Measurements from ENCODE around the gene FUBP3.
"Not testable (repeated sequence)": the region's sequence is repeated elsewhere in the genome, so short reads cannot be mapped to it uniquely, and the experiment has no call there.

FUBP3 gene

DNA sequence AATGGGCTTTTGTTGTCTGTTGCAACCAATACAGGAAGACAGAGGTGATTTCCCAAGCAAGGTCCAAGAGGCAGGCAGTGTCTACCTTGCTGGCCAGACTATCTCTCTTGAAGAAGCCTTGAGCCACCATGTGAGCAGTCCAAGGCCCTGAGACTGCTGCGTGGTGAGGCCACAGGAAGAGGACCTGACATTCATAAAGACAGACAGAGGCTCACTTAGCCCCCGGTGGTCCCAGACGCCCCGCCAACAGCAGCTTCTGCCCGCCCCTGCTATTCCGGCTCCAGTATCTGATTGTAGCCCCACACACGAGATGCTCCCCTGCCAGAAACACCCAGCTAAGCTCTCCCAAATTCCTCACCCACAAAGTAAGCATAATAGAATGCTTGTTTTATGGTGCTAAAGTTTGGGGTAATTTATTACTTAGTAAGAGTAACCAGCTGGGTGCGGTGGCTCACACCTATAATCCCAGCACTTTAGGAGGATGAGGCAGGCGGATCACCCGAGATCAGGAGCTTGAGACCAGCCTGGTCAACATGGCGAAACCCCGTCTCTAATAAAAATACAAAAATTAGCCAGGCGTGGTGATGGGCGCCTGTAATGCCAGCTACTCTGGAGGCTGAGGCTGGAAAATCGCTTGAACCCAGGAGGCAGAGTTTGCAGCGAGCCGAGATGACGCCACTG lies 22.8 kb upstream of the FUBP3 start:
- no peak for DNase-seq (ENCODE audit: low read depth in 2 of 2)

DNA sequence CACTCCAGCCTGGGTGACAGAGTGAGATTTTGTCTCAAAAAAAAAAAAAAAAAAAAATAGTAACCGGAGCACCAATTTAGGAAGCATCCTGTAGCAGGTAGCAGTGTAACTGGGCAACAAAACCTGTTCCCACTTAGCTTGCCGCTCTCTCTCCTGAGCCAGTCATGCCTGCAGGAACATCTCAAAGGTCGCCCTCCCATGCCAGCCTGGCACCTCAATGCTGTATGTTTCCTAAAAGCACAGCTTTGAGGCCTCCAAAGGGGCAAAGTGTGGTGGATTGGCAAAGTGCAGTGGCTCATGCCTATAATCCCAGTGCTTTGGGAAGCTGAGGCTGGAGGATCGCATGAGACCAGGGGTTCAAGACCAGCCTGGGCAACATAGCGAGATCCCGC lies 22.3 kb upstream of the FUBP3 start:
- no peak for DNase-seq (ENCODE audit: low read depth in 2 of 2)

DNA sequence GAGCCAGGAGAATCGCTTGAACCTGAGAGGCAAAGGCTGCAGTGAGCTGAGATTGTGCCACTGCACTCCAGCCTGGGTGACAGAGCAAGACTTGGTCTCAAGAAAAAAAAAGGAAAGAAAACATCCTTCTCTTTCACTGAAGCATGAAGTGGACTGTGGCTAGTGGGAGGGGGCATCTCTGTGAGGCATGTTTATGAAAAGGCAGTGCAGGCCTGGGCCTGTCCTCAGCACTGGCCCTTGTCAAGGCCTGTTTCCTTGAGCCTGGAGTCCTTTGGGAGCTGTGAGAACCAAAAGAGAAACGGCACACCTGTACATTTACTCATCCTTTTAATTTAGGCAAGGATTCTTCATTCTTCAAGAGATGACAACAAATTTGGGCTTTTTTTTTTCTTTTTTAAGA lies 18.3 kb upstream of the FUBP3 start:
- no peak for DNase-seq (ENCODE audit: low read depth in 2 of 2)

DNA sequence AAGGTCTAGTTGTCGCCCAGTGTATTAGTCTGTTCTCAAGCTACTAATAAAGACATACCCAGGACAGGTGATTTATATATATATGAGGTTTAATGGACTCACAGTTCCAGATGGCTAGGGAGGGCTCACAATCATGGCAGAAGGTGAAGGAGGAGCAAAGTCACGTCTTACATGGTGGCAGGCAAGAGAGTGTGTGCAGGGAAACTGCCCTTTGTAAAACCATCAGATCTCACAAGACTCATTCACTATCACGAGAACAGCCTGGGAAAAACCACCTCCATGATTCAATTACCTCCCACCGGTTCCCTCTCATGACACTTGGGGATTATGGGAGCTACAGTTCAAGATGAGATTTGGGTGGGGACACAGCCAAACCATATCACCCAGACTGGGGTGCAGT lies 16.9 kb upstream of the FUBP3 start:
- not testable (repeated sequence) for DNase-seq (ENCODE audit: low read depth in 2 of 2)

DNA sequence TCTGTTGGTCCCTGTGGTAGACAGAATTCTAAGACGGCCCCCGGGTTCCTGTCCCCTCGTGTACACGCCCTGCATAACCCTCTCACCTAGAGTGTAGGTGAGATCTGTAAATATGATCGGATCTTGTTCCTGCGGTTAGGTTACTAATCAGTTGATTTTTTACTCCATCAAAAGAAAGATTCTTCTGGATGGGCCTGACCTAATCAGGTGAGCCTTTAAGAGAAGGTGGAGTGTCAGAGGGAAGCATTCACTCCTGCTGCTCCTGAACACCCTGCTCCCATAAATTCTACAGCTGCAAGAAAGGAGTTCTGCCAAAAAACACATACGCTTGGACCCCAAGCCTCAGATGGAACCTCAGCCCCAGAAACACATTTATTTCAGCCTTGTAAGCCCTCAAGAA lies 15.6 kb upstream of the FUBP3 start:
- DNase-seq (ENCODE audit: low read depth in 2 of 2), result no peak

DNA sequence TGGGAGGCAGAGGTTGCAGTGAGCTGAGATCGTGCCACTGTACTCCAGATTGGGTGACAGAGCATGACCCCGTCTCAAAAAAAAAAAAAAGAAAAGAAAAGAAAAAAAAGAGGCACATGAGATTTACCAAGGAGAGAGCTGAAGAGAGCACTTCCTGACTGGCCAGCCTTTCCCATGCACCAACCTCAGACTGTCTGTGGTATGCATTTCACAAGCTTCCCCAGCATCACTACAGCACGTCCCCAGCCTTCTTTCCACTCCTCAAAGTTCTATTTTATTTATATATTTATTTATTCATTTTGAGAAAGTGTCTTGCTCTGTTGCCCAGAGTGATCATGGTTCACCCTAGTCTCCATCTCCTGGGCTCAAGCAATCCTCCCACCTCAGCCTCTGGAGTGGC lies 13.6 kb upstream of the FUBP3 start:
- DNase-seq (ENCODE audit: low read depth in 2 of 2), result no peak

DNA sequence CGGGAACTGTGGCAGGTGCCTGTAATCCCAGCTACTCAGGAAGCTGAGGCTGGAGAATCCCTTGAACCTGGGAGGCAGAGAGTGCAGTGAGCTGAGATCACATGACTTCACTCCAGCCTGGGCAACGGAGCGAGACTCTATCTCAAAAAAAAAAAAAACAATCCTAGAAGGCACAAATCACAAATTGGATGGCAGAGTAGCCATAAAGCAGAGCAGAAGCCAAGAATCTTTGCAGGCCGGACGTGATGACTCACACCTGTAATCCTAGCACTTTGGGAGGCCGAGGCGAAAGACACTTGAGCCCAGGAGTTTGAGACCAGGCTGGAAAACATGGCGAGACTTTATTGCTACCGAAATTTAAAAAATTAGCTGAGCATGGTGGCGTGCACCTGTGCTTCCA lies 9.2 kb upstream of the FUBP3 start:
- DNase-seq (ENCODE audit: low read depth in 2 of 2), result no peak

DNA sequence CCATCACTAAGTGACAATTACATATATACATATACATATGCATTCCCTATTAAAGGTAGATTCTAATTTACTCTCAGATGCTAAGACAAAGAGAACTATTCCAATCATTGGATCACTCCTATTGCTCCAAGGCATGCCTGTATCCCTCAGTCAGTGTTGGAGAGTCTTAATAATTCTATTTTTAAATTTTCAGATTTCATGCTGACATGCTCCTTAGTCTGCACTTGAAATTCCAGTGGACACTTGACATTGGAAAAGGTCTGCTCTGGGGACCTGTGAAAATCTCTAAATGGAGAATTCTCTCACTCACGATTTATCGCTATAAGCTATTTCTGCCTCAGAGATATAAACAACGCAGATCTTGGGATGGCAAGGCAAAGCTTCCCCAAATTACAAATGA lies 3.9 kb upstream of the FUBP3 start:
- no peak for DNase-seq (ENCODE audit: low read depth in 2 of 2)

DNA sequence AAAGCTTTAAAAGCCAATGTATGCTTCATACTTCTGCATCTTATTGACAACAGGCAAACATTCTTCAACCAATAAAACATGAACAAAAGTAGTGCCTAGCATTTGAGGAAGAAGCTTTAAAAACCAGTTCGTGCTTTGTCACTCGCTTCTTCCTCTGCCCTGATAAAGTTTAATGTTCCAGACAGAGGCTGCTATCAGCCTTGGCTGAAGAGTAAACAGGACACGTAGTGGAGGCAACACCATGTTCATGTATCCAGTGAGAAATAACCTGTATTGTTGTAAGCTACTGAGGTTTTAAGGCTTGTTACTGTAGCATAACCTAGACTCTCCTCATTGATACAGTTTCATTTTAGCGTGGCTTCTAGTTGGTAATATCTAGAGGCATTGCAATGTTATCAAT lies 3.2 kb upstream of the FUBP3 start:
- DNase-seq (ENCODE audit: low read depth in 2 of 2), result no peak

DNA sequence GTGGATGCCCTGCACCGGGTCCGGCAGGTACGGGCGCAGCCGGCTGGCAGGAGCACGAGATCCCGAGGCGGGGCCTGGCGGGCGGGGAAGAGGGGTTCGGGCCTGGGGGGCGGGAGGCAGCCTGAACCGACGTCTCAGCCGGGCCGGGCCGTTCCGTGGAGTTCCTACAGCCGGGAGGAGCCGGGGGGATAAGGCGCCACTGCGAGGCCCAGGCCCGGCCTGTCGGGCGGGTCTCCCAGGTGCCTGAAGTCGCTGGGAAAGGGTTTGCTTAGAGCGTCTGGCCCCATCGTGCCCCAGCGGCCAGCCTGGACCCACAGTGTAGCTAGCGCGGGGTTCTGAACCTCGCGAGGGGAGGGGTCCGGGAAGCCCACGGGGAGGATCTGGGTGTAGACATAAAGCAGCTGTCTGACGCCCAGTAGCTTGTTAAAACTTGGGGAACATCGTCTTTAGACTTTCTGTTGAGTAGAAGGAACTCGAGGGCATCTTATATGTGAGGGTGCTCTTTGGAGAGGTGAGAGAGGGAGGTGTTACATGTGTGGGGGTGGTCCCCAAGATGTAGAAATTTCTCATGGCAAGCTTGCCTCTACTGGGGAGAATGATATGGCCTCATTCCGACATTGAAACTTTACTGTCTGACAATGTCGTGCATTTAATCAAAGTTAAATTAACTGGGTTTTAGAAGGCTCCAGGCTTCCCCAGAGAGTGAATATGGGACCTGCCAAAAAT lies 524 bp downstream of the FUBP3 start:
- peak in 1 of 2 donors; percentile 4 for DNase-seq (ENCODE audit: low read depth in 2 of 2)

DNA sequence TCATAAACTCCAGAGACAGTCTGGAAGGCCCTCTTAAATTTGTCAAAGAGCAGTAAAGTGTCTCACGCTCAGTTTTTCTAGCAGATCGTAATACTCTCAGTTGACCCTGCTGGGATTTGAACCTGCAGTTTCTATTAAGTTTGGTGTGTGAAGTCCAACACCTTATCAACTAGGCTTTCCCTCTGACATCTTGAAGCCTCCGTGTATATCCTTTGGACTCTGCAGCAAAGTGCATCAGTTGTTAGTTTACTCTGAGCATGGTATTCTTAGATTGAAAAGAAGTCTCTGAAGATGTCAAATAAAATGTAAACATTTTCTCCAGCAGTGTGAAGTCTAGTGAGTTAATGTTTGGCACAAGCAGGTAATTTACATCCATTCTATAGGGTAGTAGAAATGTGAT lies 2.4 kb downstream of the FUBP3 start:
- DNase-seq (ENCODE audit: low read depth in 2 of 2), result no peak

DNA sequence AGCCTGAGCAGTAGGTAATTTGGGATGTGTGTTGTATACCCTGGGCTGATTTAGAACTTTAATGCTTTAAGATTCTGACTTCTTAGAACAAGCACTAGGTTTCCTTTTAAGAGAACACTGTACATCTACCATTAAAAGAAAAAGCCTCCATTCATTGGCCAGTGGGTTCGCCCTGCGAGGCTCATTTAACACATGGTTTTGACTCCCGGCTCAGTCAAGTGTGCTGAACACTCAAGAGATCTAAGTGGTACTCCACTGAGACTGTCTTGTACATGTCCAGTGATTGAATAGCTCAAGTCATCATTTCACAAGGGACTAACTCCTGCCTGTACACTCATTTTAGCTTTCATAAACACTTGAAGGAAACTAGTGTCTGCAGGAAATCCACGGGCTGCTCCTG lies 3.9 kb downstream of the FUBP3 start:
- no peak for DNase-seq (ENCODE audit: low read depth in 2 of 2)

DNA sequence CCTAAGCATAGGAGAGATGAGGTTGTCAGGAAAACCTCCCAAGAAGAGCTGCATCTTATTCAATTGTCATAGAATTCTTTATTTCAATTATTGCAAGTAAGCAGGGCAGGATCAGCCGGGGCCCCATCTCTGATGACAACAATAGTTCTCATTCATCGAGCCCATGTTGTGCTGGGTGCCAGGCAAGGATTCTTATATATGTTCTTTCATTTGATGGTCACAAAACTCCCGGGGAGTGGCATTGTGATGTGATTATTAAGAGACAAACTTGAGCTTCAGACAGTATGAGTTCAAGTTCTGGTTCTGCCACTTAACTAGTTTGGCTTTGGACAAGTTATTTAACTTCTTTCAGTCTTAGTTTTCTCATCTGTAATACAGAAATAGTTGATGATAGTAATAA lies 8.5 kb downstream of the FUBP3 start:
- DNase-seq (ENCODE audit: low read depth in 2 of 2), result no peak

DNA sequence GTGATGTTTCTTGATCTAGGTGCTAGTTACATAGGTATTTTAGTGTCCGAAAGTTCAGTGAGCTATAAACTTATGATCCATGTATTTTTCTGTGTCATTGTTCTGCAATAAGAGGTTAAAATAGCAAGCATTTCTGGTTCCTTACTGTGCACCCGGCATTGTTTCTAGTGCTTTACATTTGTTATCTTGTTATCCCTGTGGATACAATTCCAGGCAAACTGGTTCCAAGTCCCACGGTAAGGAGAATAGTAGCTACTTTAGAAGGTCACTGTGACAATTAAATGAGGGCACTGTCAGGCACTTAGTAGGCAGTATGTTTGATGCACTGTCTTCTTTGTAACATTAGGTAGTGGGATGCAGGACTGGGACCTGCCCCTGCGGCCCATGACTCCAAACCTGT lies 9.0 kb downstream of the FUBP3 start:
- DNase-seq (ENCODE audit: low read depth in 2 of 2), result no peak

DNA sequence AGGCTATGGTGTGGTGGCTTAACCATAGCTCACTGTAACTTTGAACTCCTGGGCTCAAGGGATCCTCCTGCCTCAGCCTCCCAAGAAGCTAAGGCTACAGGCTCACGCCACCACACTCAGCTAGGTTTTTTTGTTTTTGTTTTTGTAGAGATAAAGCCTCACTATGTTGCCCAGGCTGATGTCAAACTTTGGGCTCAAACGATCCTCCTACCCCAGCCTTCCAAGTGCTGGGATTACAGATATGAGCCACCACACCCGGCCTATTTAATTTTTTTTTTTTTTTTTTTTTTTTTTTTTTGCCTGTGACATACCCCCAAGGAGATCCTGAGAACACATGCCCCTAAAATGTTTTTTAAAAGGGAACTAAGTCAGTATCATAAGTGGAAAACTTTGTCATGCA lies 10.4 kb downstream of the FUBP3 start:
- DNase-seq (ENCODE audit: low read depth in 2 of 2), result no peak

DNA sequence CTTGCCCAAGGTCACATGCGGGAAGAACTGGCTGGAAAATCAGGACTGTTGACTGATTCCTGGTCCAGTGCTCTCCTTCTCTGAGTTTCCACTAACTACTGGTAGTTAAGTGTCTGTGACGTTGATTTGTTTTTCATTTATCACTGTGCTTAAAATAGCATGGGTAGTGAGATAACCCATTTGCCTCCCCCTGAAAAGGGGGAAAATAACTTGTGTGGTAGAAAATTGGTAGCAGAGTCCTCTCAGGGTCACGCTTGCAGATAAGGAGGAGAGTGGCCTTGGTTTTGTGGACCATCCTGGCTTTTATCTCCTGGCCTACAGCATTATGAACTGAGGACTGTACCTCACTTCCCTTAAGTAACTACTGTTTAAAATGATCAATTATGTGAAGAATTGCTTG lies 10.9 kb downstream of the FUBP3 start:
- DNase-seq (ENCODE audit: low read depth in 2 of 2), result no peak

DNA sequence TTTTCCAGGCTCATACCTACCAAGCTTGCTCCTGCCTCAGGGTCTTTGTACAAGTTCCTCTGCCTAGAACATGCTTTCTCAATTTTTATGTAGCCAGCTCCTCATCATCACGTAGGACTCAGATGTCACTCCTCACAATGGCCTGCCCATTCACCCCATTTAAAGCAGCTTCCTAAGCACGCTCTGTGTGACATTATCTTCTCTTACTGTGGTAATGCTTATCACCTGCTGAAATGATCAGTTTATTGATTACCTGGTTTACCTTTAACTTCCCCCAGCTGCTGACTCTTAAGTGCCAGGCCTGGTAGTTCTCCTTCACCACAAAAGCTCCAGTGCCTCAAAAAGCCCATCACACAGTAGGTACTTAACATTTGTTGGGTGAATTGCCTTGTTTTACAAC lies 13.6 kb downstream of the FUBP3 start:
- DNase-seq (ENCODE audit: low read depth in 2 of 2), result no peak

DNA sequence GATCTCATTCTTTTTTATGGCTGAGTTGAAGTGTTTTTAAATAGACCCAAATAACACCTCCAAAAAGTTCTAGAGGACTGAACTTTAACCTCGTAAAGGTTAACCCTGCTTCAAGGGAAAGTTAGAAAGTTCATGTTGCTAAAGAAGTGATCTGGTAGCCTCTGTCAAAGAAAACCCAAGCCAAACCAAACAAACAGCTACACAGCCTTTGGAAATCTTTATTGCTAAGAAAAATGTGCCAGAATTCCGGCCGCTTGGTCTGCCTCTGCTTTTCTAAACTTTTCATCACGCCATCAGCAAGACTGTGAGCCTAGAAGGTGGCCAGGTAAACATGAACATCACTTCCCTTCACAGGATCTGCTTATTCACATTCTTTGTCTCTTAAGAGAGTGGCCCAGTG lies 17.9 kb downstream of the FUBP3 start:
- no peak for DNase-seq (ENCODE audit: low read depth in 2 of 2)

DNA sequence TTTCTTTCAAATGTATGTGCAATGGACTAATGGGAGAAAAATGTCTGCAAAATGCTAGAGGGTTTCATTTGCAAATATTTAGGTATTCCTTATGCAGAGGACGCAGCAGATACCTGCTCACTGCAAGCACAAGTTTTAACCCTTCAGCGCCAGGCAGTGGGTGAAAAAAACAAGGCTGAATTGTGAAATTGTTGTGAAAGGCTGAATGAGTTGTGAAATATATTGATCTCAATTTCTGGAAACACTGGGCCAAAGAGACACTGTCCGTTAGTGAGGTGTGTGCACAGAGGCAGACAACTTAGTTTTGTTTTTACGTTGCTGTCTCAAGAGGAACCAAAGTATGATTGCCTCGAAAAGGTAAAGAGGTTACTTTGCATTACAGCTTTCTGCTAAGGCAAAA lies 18.8 kb downstream of the FUBP3 start:
- DNase-seq (ENCODE audit: low read depth in 2 of 2), result no peak

DNA sequence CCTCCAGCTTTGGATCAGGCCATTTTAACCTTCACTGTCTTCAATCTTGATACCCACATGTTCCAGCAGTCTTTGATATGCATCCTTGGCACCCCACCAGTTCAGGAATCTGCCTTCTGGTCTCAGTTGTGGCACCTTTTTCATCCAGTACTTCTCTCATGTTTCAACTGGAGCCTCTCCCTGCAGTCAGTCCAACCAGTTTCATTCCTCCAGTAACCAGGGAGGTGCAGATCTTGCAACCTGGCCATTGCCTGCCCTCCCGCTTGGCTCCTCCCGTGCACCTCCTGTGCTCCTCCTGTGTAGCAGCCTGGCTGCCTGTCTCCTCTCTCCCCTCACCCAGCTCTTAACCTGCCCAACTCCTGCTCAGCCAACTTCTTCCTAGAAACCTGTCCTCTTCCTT lies 20.2 kb downstream of the FUBP3 start:
- DNase-seq (ENCODE audit: low read depth in 2 of 2), result no peak

DNA sequence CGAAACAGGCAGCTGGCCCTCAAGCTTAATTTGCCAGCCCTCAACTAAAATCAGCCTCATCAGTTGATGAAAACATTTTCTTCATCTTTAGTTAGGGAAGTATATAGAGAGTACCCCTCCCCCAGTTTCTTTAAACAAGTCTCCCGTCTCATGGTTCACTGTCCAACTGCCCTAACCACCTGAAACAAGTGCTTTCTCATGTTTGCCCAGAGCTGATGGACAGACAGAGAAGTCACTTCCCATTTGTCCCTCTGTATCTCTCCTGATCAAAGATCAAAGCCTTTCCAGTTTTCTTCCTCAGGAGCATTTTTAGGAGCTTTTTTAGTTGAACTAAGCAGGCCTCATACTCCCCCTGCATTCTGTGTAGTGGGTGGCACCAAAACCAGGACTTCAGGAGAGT lies 21.7 kb downstream of the FUBP3 start:
- no peak for DNase-seq (ENCODE audit: low read depth in 2 of 2)

DNA sequence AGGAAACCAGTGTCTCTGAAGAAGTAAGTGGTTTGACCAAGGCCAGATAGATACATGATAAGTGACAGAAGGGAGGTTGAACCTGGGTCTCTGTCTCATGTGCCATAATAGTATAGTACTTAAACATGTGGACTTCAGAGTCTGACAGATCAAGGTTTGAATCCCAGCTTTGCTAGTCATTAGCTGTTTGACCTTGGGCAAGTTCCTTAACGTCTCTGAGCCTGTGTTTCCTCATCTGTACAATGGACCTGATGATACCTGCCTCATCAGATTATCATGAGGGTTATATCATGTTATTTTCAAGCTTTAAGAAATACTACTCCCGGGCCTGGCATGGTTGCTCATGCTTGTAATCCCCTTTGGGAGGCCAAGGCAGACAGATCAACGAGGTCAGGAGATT lies 24.9 kb downstream of the FUBP3 start:
- DNase-seq (ENCODE audit: low read depth in 2 of 2), result no peak

DNA sequence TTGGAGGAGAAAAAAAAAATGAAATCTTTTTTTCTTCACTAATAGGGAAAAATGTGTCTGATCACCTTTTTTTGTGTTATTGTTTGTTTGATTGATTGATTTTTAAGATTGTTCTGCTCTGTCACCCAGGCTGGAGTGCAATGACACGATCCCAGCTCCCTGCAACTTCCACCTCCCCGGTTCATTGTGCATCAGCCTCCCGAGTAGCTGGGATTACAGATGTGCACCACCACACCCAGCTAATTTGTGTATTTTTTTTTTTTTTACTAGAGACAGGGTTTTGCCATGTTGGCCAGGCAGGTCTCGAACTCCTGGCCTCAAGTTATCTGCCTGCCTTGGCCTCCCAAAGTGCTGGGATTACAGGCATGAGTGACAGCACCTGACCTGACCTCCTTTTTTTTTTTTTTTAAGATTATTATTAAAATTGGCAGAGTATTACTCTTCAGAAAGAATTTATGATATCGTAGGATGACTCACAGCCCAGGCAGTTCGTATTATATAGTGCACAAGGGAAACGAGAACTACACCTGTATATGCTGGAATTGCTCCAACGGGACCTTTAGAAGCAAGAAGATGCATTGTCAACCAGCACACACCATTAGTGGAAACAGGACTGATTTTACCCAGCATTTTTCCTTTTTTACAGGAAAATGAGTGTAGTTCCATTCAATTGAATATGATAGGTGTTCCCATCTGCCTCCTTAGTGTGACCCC lies 27.7 kb downstream of the FUBP3 start:
- DNase-seq (ENCODE audit: low read depth in 2 of 2), result no peak
